Neural cell (in vitro differentiated cells): Measurements from ENCODE around the gene ARGLU1. TPM values are rescaled to one million over a fixed set of nuclear protein-coding genes. Genes with fewer than 3 reads are reported as not detected.

Source experiments
- H2AFZ ChIP-seq: fragments of 200-600, 300-800 bp; sonication (generic), shearing (Covaris generic); 2 replicates; pipeline ENCODE4 v1.6.0; 2014; ENCODE audit warnings: low read depth, mild to moderate bottlenecking, antibody characterized with exemption, low read length, moderate library complexity
- H3F3A ChIP-seq: fragments of 200-600 bp; shearing (Covaris generic); 2 replicates; pipeline ENCODE4 v1.6.1; 2016; ENCODE audit warnings: mild to moderate bottlenecking, moderate library complexity, mixed read lengths, antibody characterized with exemption, low read length; ENCODE audit not compliant: insufficient read depth, poor library complexity, severe bottlenecking
- H3K27ac ChIP-seq: fragments of 200-600, 300-800 bp; sonication (generic), shearing (Covaris generic); 2 replicates; pipeline ENCODE4 v1.5.1; 2014; ENCODE audit warnings: mild to moderate bottlenecking, low read length, moderate library complexity
- H3K27me3 ChIP-seq: fragments of 300-800, 200-600 bp; sonication (generic), shearing (Covaris generic); 2 replicates; pipeline ENCODE4 v1.6.0; 2014; ENCODE audit warnings: mild to moderate bottlenecking, low read depth, low read length, moderate library complexity; ENCODE audit not compliant: insufficient read depth
- H3K36me3 ChIP-seq: fragments of 300-800, 200-600 bp; sonication (generic), shearing (Covaris generic); 2 replicates; pipeline ENCODE4 v1.5.1; 2014; ENCODE audit warnings: mild to moderate bottlenecking, antibody characterized with exemption, low read length, moderate library complexity; ENCODE audit not compliant: insufficient read depth
- H3K4me2 ChIP-seq: fragments of 300-800, 200-600 bp; sonication (generic), shearing (Covaris generic); 2 replicates; pipeline ENCODE4 v1.6.0; 2014; ENCODE audit warnings: mild to moderate bottlenecking, low read length
- H3K4me3 ChIP-seq: fragments of 300-800, 200-600 bp; sonication (generic), shearing (Covaris generic); 2 replicates; pipeline ENCODE4 v1.5.1; 2014; ENCODE audit warnings: mild to moderate bottlenecking, low read length, moderate library complexity
- H3K79me2 ChIP-seq: fragments of 200-600 bp; shearing (Covaris generic); replicated peaks from 2 replicates; pipeline ENCODE4 v1.6.0; 2014; ENCODE audit warnings: mild to moderate bottlenecking, low read length, moderate library complexity; ENCODE audit not compliant: insufficient read depth
- H3K9ac ChIP-seq: fragments of 300-800, 200-600 bp; sonication (generic), shearing (Covaris generic); 2 replicates; pipeline ENCODE4 v1.6.1; 2016; ENCODE audit warnings: mild to moderate bottlenecking, low read length, mixed read lengths
- H3K9me2 ChIP-seq: fragments of 200-600 bp; shearing (Covaris generic); 2 replicates; pipeline ENCODE4 v1.6.1; 2016; ENCODE audit warnings: mild to moderate bottlenecking, low read length, mixed read lengths; ENCODE audit not compliant: insufficient read depth
- H3K9me3 ChIP-seq: fragments of 200-600, 300-800 bp; sonication (generic), shearing (Covaris generic); 2 replicates; pipeline ENCODE4 v1.6.1; 2016; ENCODE audit warnings: mild to moderate bottlenecking, mixed run types, low read length, moderate library complexity, mixed read lengths
- H4K20me1 ChIP-seq: fragments of 200-600 bp; shearing (Covaris generic); 2 replicates; pipeline ENCODE4 v1.6.1; 2016; ENCODE audit warnings: mild to moderate bottlenecking, mixed run types; ENCODE audit not compliant: insufficient read depth
- EP300 ChIP-seq: fragments of 450-650 bp; conservative IDR thresholded peaks from 2 replicates; pipeline ENCODE4 v1.6.1; 2014; ENCODE audit warnings: antibody characterized with exemption, mild to moderate bottlenecking, moderate library complexity; ENCODE audit not compliant: poor library complexity, severe bottlenecking
- EZH2 ChIP-seq: fragments of 200-600, 300-800 bp; shearing (Covaris generic), sonication (generic); IDR thresholded peaks from 2 replicates; pipeline ENCODE4 v1.6.1; 2014; ENCODE audit warnings: antibody characterized with exemption, low read length, borderline replicate concordance, mild to moderate bottlenecking; ENCODE audit not compliant: insufficient read depth, poor library complexity, severe bottlenecking
- MXI1 ChIP-seq: fragments of 450-650 bp; conservative IDR thresholded peaks from 2 replicates; pipeline ENCODE4 v1.6.1; 2014; ENCODE audit warnings: antibody characterized with exemption, mild to moderate bottlenecking; ENCODE audit not compliant: poor library complexity, severe bottlenecking
- POLR2AphosphoS5 ChIP-seq: IDR thresholded peaks from 2 replicates; pipeline ENCODE4 v1.6.1; 2012
- RAD21 ChIP-seq: fragments of 450-650 bp; conservative IDR thresholded peaks from 2 replicates; pipeline ENCODE4 v1.6.1; 2014; ENCODE audit warnings: antibody characterized with exemption, mild to moderate bottlenecking, moderate library complexity
- SMC3 ChIP-seq: fragments of 450-650 bp; conservative IDR thresholded peaks from 2 replicates; pipeline ENCODE4 v1.6.1; 2014; ENCODE audit warnings: antibody characterized with exemption, mild to moderate bottlenecking, moderate library complexity; ENCODE audit not compliant: poor library complexity
- TAF1 ChIP-seq: IDR thresholded peaks from 2 replicates; pipeline ENCODE4 v1.6.1; 2012; ENCODE audit warnings: low read depth
- polyA plus RNA-seq: library from polyadenylated mRNA; depleted of rRNA; stranded (reverse); fragments of >200 nt; gene quantifications from 2 replicates; pipeline ENCODE4 v1.2.3, GENCODE V29; 2014
- TF ChIP-seq, protein P1 (sequence below): fragments of 450-650 bp; IDR thresholded peaks from 2 replicates; pipeline ENCODE4 v1.5.1; 2014; ENCODE audit warnings: antibody characterized with exemption, mild to moderate bottlenecking, moderate library complexity; ENCODE audit not compliant: poor library complexity, severe bottlenecking
- TF ChIP-seq, protein P2 (sequence below): IDR thresholded peaks from 2 replicates; pipeline ENCODE4 v1.6.1; 2012; ENCODE audit warnings: borderline replicate concordance

Gene ARGLU1
- polyA plus RNA-seq, 1 donor from 2014 or later: 967 TPM

DNA sequence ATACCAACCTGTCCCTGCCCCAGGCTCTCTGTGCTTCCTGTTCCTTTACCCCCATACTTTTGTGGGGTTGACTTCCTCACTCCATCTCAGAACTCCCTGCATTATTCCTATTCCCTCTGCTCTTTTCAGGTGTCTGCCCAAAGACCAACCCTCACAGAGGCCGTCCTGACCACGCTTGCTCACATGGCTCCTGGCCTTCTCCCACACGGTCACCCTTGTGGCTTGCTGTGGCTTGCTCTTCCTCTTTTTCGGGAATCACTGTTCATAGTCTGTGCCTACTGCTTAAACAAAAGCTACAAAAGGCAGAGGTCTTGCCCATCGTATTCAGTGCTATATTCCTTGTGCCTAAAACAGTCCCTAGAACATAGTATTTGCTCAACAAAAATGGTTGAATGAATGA is 25.2 kb upstream of the ARGLU1 start:
- Histone ChIP-seq H3K9me2 (no peaks in the 10 kb centered on the region), H4K20me1 (no peaks in the 10 kb centered on the region), H3K4me2 (no peak overlapping the region), H3K9me3 (no peaks in the 10 kb centered on the region), H3K27me3 (no peaks in the 10 kb centered on the region), H3K4me3 (no peak overlapping the region), H3K79me2 (no peaks in the 10 kb centered on the region), H3K36me3 (no peaks in the 10 kb centered on the region), H3K9ac (no peak overlapping the region), H3K27ac (no peak overlapping the region), H2AFZ (no peak overlapping the region), H3F3A (no peaks in the 10 kb centered on the region)
- no peak for TF ChIP-seq SMC3
- TF ChIP-seq, protein P1, sequence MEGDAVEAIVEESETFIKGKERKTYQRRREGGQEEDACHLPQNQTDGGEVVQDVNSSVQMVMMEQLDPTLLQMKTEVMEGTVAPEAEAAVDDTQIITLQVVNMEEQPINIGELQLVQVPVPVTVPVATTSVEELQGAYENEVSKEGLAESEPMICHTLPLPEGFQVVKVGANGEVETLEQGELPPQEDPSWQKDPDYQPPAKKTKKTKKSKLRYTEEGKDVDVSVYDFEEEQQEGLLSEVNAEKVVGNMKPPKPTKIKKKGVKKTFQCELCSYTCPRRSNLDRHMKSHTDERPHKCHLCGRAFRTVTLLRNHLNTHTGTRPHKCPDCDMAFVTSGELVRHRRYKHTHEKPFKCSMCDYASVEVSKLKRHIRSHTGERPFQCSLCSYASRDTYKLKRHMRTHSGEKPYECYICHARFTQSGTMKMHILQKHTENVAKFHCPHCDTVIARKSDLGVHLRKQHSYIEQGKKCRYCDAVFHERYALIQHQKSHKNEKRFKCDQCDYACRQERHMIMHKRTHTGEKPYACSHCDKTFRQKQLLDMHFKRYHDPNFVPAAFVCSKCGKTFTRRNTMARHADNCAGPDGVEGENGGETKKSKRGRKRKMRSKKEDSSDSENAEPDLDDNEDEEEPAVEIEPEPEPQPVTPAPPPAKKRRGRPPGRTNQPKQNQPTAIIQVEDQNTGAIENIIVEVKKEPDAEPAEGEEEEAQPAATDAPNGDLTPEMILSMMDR: no peak
- no peak for TF ChIP-seq RAD21
- TF ChIP-seq TAF1: no peak
- TF ChIP-seq, protein P2, sequence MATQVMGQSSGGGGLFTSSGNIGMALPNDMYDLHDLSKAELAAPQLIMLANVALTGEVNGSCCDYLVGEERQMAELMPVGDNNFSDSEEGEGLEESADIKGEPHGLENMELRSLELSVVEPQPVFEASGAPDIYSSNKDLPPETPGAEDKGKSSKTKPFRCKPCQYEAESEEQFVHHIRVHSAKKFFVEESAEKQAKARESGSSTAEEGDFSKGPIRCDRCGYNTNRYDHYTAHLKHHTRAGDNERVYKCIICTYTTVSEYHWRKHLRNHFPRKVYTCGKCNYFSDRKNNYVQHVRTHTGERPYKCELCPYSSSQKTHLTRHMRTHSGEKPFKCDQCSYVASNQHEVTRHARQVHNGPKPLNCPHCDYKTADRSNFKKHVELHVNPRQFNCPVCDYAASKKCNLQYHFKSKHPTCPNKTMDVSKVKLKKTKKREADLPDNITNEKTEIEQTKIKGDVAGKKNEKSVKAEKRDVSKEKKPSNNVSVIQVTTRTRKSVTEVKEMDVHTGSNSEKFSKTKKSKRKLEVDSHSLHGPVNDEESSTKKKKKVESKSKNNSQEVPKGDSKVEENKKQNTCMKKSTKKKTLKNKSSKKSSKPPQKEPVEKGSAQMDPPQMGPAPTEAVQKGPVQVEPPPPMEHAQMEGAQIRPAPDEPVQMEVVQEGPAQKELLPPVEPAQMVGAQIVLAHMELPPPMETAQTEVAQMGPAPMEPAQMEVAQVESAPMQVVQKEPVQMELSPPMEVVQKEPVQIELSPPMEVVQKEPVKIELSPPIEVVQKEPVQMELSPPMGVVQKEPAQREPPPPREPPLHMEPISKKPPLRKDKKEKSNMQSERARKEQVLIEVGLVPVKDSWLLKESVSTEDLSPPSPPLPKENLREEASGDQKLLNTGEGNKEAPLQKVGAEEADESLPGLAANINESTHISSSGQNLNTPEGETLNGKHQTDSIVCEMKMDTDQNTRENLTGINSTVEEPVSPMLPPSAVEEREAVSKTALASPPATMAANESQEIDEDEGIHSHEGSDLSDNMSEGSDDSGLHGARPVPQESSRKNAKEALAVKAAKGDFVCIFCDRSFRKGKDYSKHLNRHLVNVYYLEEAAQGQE: no peak
- TF ChIP-seq MXI1: no peak

DNA sequence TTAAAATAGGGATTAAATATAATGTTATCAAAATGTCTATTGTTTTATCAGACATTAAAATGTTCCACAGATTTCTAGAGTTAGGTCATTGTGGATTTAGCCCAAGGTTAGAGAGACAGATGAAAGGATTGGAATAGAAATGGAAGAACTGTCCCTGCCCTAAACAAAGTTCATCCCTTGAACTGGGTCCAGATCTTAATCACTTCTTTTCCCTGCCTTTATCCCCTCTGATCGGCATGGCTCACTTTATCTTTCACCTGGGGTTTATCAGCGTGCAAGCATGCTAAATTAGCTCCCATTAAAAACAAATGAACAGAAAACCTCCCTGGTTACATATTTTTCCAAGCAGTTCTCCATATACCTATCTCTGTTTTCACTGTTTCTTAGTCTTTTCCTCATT is 23.4 kb upstream of the ARGLU1 start:
- H3K4me3 ChIP-seq: no peak overlapping the region
- no peaks in the 10 kb centered on the region for H4K20me1 ChIP-seq
- no peak overlapping the region for H3K27ac ChIP-seq
- H3K27me3 ChIP-seq: no peaks in the 10 kb centered on the region
- no peaks in the 10 kb centered on the region for H3K36me3 ChIP-seq
- no peaks in the 10 kb centered on the region for H3K9me3 ChIP-seq
- no peak overlapping the region for H3K9ac ChIP-seq
- H3K79me2 ChIP-seq: no peaks in the 10 kb centered on the region
- no peak for TF ChIP-seq EP300
- no peak for TF ChIP-seq POLR2AphosphoS5
- TF ChIP-seq RAD21: no peak
- no peak for TF ChIP-seq TAF1
- TF ChIP-seq, protein P1: no peak
- no peak for TF ChIP-seq EZH2
- TF ChIP-seq, protein P2: no peak
- no peak for TF ChIP-seq SMC3
- no peak for TF ChIP-seq MXI1
- no peaks in the 10 kb centered on the region for H3K9me2 ChIP-seq
- no peak overlapping the region for H3K4me2 ChIP-seq
- H3F3A ChIP-seq: no peaks in the 10 kb centered on the region
- H2AFZ ChIP-seq: no peak overlapping the region
